SH-SY5Y (cell line): Measurements from ENCODE around the gene PRND.

Experiments
- GATA2 ChIP-seq: IDR thresholded peaks from 2 replicates; pipeline ENCODE4 v1.6.1; 2011; ENCODE audit warnings: mild to moderate bottlenecking, low read depth, low read length
- GATA3 ChIP-seq: IDR thresholded peaks from 2 replicates; pipeline ENCODE4 v1.6.1; 2011; ENCODE audit warnings: low read depth, mild to moderate bottlenecking, low read length, moderate library complexity

The PRND gene

DNA sequence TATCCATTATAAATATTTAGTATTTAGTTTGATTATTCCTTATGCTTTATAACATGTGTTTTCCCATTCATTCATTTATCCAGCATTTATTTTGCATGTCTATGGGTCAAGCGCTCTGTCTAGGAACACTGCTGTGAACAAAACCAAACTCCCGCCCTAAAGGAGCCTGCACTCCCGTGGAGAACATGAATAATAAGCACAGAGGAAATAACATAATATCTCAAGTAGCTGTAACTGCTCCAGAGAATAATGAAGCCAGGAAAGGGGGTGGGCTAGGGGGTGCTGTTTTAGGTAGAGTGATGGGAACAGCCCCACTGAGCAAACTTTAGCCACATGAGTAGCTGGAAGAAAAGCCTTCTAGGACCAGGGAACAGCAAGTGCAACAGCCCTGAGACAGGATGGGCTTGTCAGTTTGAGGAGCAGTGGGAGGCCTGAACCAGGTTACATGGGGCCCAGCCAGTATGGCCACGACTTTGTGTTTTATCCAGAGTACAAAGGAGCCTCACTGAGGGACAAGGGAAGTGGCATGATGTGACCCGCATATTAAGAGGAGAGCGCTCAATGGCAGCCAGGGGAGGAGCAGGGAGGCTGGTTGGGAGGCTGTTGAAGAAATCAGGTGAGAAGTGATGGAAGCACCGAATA is 24.4 kb upstream of the PRND start:
- TF ChIP-seq GATA2 = no peak
- TF ChIP-seq GATA3 = no peak

GRCh38 chr20:4697831-4698221 is 23.9 kb upstream of the PRND start:
- TF ChIP-seq GATA2 = no peak
- TF ChIP-seq GATA3 = no peak

DNA sequence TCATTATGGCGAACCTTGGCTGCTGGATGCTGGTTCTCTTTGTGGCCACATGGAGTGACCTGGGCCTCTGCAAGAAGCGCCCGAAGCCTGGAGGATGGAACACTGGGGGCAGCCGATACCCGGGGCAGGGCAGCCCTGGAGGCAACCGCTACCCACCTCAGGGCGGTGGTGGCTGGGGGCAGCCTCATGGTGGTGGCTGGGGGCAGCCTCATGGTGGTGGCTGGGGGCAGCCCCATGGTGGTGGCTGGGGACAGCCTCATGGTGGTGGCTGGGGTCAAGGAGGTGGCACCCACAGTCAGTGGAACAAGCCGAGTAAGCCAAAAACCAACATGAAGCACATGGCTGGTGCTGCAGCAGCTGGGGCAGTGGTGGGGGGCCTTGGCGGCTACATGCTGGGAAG is 22.5 kb upstream of the PRND start:
- TF ChIP-seq GATA2 = no peak
- TF ChIP-seq GATA3 = no peak

- TF ChIP-seq GATA3 = no peak
Measured at GRCh38 chr20:4699957-4700356, 21.8 kb upstream of the PRND start.

- TF ChIP-seq GATA3 (no peak), GATA2 (no peak)
Measured at GRCh38 chr20:4702562-4703280, 19.0 kb upstream of the PRND start.

- TF ChIP-seq GATA3 = no peak
- TF ChIP-seq GATA2 = no peak
Measured at GRCh38 chr20:4703281-4703676, 18.4 kb upstream of the PRND start.

GRCh38 chr20:4708036-4708435 is 13.7 kb upstream of the PRND start:
- no peak for TF ChIP-seq GATA3

- no peak for TF ChIP-seq GATA2
- TF ChIP-seq GATA3 = no peak
Measured at GRCh38 chr20:4708856-4709255, 12.9 kb upstream of the PRND start.

GRCh38 chr20:4709261-4710105 is 12.2 kb upstream of the PRND start:
- TF ChIP-seq GATA2 (no peak), GATA3 (no peak)

- TF ChIP-seq GATA3 = no peak
- TF ChIP-seq GATA2 = no peak
Measured at GRCh38 chr20:4710106-4710475, 11.6 kb upstream of the PRND start.

- TF ChIP-seq GATA2 (no peak), GATA3 (no peak)
Measured at GRCh38 chr20:4711511-4711910, 10.2 kb upstream of the PRND start.

GRCh38 chr20:4713401-4713800 is 8.3 kb upstream of the PRND start:
- no peak for TF ChIP-seq GATA2
- TF ChIP-seq GATA3 = no peak

GRCh38 chr20:4714818-4715217 is 6.9 kb upstream of the PRND start:
- TF ChIP-seq GATA3 = no peak
- TF ChIP-seq GATA2 = no peak

- TF ChIP-seq GATA3 (no peak), GATA2 (no peak)
Measured at GRCh38 chr20:4717816-4718570, 3.7 kb upstream of the PRND start.
